C4-2B (cell line): ENCODE results near the gene PCSK5.

Experiments used
- H3K27ac ChIP-seq: fragments of 450-650 bp; 2 replicates; pipeline ENCODE4 v1.5.1; 2017
- CTCF ChIP-seq: fragments of 450-650 bp; conservative IDR thresholded peaks from 2 replicates; pipeline ENCODE4 v1.5.1; 2017; ENCODE audit warnings: mild to moderate bottlenecking
- ZFX ChIP-seq: fragments of 450-650 bp; IDR thresholded peaks from 2 replicates; pipeline ENCODE4 v1.6.1; 2017

The PCSK5 gene

GRCh38 chr9:75938946-75939345 is 48.5 kb downstream of the PCSK5 start:
- H3K27ac ChIP-seq, result no peak overlapping the region
- TF ChIP-seq CTCF, result no peak
- TF ChIP-seq ZFX, result no peak

- TF ChIP-seq CTCF, result no peak
- no peak for TF ChIP-seq ZFX
- no peak overlapping the region for H3K27ac ChIP-seq
Measured at GRCh38 chr9:75939536-75940111, 49.2 kb downstream of the PCSK5 start.

- TF ChIP-seq CTCF (no peak), ZFX (no peak)
- H3K27ac ChIP-seq, result no peak overlapping the region
Measured at GRCh38 chr9:75941066-75941465, 50.6 kb downstream of the PCSK5 start.

GRCh38 chr9:75941577-75942311 is 51.3 kb downstream of the PCSK5 start:
- H3K27ac ChIP-seq, result no peak overlapping the region
- TF ChIP-seq CTCF (no peak), ZFX (no peak)

GRCh38 chr9:75946766-75947165 is 56.3 kb downstream of the PCSK5 start:
- no peak for TF ChIP-seq CTCF
- no peak for TF ChIP-seq ZFX
- no peak overlapping the region for H3K27ac ChIP-seq

GRCh38 chr9:75947233-75947632 is 56.8 kb downstream of the PCSK5 start:
- TF ChIP-seq ZFX, result no peak
- TF ChIP-seq CTCF, result no peak

GRCh38 chr9:75950998-75951397 is 60.5 kb downstream of the PCSK5 start:
- no peak overlapping the region for H3K27ac ChIP-seq

More at GRCh38 chr9:75947233-75947632, 56.8 kb downstream of the PCSK5 start:
- H3K27ac ChIP-seq, result no peak overlapping the region

More at GRCh38 chr9:75950998-75951397, 60.5 kb downstream of the PCSK5 start:
- no peak for TF ChIP-seq CTCF
- TF ChIP-seq ZFX, result no peak
